Stimulated activated CD8-positive, alpha-beta memory T cell treated with anti-CD3 and anti-CD28 coated beads, Interleukin-15, amount 100 ng/mL, for 24 hours (primary cell): ENCODE measurements around the gene BLOC1S4.
"Not testable (repeated sequence)": the region's sequence is repeated elsewhere in the genome, so short reads cannot be mapped to it uniquely, and the experiment has no call there.

Source experiments
- DNase-seq: peaks from one replicate; pipeline ENCODE4 v3.0.0-alpha.2; 2020; ENCODE audit warnings: low read depth

BLOC1S4 gene

GRCh38 chr4:6716018-6716911, at the start of gene BLOC1S4:
TSS of gene BLOC1S4 (plus strand) at chr4:6716174. CDS start at chr4:6716210, 36 bp downstream.
- DNase-seq, result peak; percentile 72

DNA sequence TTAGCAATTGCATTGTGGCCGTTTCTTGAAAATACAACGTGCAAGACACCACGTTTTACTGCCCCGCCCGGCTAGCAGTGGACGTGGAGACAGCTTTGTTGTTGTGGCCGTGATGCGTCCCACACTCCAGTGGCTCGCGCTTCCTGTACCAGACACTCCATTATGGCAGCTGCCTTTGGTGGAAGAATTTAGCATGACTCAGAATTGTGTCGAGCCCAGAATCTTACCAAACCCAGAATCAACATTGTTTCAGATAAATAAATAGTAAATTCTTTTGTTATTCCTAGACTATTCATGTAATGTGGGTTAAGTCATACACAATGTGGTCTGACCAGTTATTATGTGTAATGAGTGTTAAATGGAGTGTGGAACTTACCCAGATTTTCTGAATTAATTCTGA, 47.6 kb upstream of the BLOC1S4 start:
- DNase-seq, result no peak

- no peak for DNase-seq
Measured at GRCh38 chr4:6671648-6672047, 44.3 kb upstream of the BLOC1S4 start.

- DNase-seq, result no peak
Measured at GRCh38 chr4:6672131-6672530, 43.8 kb upstream of the BLOC1S4 start.

DNA sequence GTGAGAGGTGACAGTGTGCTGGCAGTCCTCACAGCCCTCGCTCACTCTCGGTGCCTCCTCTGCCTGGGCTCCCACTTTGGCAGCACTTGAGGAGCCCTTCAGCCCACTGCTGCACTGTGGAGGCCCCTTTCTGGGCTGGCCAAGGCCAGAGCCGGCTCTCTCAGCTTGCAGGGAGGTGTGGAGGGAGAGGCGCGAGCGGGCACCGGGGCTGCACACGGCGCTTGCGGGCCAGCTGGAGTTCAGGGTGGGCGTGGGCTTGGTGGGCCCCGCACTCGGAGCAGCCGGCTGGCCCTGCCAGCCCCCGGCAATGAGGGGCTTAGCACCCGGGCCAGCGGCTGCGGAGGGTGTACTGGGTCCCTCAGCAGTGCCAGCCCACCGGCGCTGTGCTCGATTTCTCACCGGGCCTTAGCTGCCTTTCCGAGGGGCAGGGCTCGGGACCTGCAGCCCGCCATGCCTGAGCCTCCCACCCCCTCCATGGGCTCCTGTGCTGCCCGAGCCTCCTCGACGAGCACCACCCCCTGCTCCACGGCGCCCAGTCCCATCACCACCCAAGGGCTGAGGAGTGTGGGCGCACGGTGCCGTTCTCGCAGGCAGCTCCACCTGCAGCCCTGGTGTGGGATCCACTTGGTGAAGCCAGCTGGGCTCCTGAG, 43.3 kb upstream of the BLOC1S4 start:
- not testable (repeated sequence) for DNase-seq

GRCh38 chr4:6673191-6673659, 42.7 kb upstream of the BLOC1S4 start:
- not testable (repeated sequence) for DNase-seq

DNA sequence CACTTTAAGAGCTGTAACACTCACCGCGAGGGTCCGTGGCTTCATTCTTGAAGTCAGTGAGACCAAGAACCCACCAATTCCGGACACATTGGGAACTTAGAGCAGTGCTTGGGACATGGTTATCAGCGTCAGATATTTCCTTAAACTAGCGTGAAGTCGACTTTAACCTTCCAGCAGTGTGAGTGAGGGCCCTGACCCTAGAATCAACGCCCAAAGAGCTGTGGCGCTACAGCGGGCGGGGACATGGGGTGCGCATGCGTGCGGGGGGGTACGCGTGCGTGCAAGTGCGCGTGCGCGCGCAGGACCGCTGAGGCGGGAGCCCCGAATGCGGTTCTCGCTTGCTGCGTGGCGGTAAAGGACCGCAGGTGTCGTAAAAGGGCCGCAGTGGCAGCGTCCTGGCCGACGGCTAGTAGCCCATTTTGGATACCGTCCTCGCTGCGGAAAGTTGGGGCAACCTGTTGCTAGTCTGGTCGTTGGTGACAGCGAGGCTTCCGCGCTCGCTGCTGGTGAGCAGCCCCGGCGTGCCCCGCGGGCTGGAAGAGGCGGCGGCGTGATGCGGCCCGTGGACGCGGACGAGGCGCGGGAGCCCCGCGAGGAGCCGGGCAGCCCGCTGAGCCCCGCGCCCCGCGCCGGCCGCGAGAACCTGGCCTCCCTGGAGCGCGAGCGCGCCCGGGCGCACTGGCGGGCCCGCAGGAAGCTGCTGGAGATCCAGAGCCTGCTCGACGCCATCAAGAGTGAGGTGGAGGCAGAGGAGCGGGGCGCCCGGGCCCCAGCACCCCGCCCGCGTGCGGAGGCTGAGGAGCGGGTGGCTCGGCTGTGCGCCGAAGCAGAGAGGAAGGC, 42.1 kb upstream of the BLOC1S4 start:
- peak; percentile 92 for DNase-seq

DNA sequence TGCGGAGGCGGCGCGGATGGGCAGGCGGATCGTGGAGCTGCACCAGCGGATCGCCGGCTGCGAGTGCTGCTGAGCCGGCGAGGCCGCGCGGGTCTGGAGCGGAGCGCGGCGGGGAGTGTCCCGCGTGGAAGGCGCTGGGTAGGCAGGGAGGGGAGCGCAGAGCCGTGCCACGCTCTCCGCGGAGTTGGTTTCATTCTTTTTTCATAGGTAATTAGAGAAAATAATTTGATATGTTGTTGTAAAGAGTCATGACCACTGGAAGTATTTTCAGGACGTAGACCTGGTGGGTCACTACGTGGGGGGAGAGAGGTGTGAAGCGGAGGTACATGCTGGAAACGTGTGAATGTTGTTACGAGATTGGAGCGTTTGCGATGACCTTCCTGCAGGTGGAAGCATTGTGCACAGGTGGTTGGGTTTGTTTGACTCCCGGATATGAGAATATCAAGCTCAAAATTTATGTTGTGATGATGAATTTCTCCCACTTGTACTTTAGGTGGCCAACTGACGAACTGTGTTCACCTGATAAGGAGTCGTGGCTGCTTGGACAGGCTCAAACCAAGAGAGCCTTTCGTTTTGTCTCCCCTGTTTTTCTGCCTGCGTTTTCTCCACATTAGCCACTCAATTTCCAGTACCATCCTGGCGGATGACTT, 41.3 kb upstream of the BLOC1S4 start:
- DNase-seq, result no peak

DNA sequence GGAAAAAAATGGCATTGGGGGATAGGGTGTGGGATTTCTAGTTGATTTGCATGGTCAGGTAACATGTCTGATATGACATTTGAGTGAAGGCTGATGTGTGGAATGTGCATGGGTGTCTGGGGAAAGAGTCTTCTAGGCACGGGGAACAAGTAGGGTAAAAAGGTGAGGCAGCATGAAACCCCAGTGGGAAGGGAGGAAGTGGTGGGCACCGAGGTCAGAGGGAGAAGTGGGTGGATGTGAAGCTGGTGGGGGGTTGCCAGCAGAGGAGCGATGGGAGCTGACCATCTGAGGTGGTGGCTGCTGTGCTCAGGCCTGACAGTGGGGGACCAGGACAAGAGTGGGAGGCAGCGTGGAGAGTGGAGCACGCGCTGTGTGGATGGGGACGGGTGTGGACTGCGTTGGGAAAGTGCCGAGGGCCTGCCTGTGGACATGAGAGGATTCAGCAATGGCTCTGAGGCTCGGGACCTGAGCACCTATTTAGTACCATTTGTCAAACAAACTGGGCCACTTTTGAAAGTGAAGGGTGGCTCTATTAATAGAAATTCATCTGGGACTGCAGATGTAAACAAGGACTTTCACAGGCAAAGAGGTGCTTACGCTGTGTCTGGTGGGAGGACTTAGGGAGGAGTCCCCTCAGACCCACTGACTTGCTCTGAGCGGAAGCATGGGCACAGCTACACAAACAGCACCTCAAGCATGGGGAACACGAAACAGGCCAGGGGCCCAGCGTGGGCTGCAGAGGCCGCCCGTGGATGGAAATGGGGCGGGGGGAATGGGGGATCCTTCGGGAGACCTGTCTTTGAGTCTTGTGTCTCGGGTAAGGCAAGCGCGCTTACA, 39.0 kb upstream of the BLOC1S4 start:
- no peak for DNase-seq

GRCh38 chr4:6680372-6681034, 35.5 kb upstream of the BLOC1S4 start:
- DNase-seq, result no peak

DNA sequence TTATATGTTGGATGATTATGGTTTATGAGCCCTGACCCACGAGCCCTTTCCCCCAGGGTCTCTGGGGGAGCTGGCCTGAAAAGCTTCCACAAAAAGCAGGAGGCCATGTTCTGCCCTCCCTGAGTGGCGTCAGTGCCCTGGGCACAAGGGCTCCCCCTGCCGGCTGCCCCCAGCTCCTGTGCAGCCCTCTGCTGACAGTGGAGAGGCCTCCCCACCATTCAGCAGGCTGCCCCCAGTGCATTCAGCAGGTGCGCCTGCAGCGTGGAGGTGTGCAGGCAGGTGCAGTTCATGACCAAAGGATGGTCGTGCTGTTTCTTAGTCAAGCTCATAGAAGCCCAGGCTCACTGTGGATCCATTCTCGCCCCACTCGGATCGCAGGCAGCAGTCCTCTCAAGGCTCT, 34.8 kb upstream of the BLOC1S4 start:
- no peak for DNase-seq

GRCh38 chr4:6682862-6683590, 32.9 kb upstream of the BLOC1S4 start:
- no peak for DNase-seq

GRCh38 chr4:6684656-6685055, 31.3 kb upstream of the BLOC1S4 start:
- DNase-seq, result no peak

DNA sequence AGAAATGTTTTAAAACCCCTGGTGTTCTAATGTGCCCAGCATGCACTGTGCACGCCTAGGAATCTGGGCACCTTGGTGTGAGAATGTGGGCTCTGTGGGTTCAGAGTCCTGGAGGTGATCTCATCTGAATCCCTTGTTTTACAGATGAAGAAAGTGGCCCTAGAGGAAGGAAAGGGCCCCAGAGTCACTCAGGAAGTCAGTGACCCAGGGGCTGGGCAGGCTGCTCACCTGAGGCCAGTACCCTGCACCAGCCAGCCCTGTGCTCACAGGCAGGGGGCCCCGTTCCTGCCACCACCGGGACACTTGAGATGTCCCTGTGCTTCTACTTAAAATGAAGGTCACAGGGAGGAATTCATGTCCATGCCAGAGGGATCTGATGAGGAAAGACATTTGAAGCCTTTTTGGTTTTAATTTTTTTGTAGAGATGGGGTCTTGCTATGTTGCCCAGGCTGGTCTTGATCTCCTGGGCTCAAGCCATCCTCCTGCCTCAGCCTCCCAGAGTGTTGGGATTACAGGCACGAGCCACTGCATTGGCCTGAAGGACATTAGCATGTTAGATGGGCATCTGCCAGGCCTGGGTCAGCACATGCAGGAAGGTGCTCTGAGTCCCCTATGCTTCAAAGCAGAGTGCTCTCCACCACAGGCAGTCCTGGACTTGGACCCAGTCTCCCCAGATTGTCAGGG, 29.7 kb upstream of the BLOC1S4 start:
- DNase-seq, result no peak

DNA sequence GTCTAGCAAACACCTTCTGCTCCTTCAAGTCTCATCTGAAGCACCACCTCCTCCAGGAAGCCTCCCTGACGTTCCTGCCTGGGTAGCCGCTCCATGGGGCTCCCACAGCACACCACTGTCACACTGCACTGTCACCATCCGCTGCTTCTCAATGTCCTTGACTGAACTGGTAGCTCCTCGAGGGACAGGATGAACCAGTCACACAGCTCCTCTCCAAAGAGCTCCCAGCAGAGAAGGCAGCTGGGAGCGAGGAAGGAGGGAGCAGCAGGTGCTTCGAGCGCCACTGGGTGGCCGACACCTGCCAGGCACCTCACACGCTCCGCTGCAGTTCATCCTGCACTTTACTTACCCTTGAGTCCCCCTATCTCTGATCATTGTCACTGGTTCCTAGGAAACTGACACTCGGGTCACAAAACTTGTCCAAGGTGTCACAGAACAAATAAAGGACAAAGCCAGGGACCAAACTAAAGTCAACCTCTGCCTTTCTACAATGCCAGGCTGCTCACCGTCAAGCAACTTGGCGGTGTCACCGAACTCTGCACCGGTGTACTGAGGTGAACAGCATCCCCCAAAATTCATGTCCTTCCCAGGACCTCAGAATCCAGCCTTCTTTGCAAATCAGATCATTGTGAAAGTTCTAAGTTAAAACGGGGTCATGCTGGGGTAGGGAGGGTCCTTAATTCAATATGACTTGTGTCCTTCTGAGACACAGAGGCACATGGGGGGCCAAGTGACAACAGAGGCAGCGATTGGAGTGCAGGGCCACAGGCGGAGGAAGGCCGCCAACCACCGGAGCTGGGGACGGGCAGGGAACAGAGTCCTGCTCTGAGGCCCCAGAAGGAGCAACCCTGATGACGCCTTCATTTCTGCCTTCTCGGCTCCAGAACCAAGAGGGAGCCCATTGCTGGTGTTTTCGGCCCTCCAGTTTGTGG, 27.8 kb upstream of the BLOC1S4 start:
- DNase-seq, result no peak

GRCh38 chr4:6688879-6689505, 27.0 kb upstream of the BLOC1S4 start:
- DNase-seq, result peak; percentile 40

- DNase-seq, result no peak
Measured at GRCh38 chr4:6689506-6689960, 26.4 kb upstream of the BLOC1S4 start.
